OCI-LY3 (cell line): ENCODE measurements around the gene DDI1.

Experiments used
- H2AFZ ChIP-seq: fragments of 200-600, 300-600 bp; shearing (Covaris generic); 2 replicates; pipeline ENCODE4 v1.6.0; 2014; ENCODE audit warnings: antibody characterized with exemption, low read depth, low read length
- H3K27ac ChIP-seq: fragments of 200-600, 300-600 bp; sonication (generic); 2 replicates; pipeline ENCODE4 v1.5.1; 2014; ENCODE audit warnings: mild to moderate bottlenecking, low read length, moderate library complexity, mixed read lengths
- H3K27me3 ChIP-seq: fragments of 200-600, 300-600 bp; sonication (generic); 2 replicates; pipeline ENCODE4 v1.6.1; 2014; ENCODE audit warnings: low read depth, low read length, mixed read lengths
- H3K36me3 ChIP-seq: fragments of 200-600, 300-600 bp; sonication (generic); replicated peaks from 2 replicates; pipeline ENCODE3; 2014; ENCODE audit warnings: low read depth, low read length, mixed read lengths
- H3K4me1 ChIP-seq: fragments of 300-600, 200-600 bp; sonication (generic); 2 replicates; pipeline ENCODE4 v1.6.1; 2014; ENCODE audit warnings: low read length, mixed read lengths
- H3K4me2 ChIP-seq: fragments of 200-600, 300-600 bp; sonication (generic); 2 replicates; pipeline ENCODE4 v1.6.1; 2014; ENCODE audit warnings: low read length, mixed read lengths
- H3K4me3 ChIP-seq: fragments of 300-600, 200-600 bp; sonication (generic); 2 replicates; pipeline ENCODE4 v1.5.1; 2014; ENCODE audit warnings: antibody characterized with exemption, mild to moderate bottlenecking, low read length, moderate library complexity
- H3K79me2 ChIP-seq: fragments of 300-600, 200-600 bp; shearing (Covaris generic); 2 replicates; pipeline ENCODE4 v1.6.1; 2014; ENCODE audit warnings: mild to moderate bottlenecking, low read length, mixed read lengths
- H3K9ac ChIP-seq: fragments of 300-600, 200-600 bp; shearing (Covaris generic); 2 replicates; pipeline ENCODE4 v1.6.0; 2014; ENCODE audit warnings: mild to moderate bottlenecking, low read length, moderate library complexity
- H3K9me3 ChIP-seq: fragments of 200-600, 300-600 bp; shearing (Covaris generic); 2 replicates; pipeline ENCODE4 v1.6.1; 2014; ENCODE audit warnings: low read length, mixed read lengths; ENCODE audit not compliant: insufficient read depth
- H4K20me1 ChIP-seq: fragments of 200-600, 300-600 bp; sonication (generic); 2 replicates; pipeline ENCODE4 v1.6.1; 2016; ENCODE audit warnings: low read length, mixed read lengths; ENCODE audit not compliant: insufficient read depth
- CTCF ChIP-seq: fragments of 200-600, 300-600 bp; sonication (generic); IDR thresholded peaks from 2 replicates; pipeline ENCODE4 v1.5.1; 2014; ENCODE audit warnings: antibody characterized with exemption, low read length, low read depth
- EZH2phosphoT487 ChIP-seq: fragments of 200-600 bp; shearing (Covaris generic); IDR thresholded peaks from 2 replicates; pipeline ENCODE4 v1.6.1; 2018; ENCODE audit warnings: antibody characterized with exemption, mixed run types, low read depth

Gene DDI1

DNA sequence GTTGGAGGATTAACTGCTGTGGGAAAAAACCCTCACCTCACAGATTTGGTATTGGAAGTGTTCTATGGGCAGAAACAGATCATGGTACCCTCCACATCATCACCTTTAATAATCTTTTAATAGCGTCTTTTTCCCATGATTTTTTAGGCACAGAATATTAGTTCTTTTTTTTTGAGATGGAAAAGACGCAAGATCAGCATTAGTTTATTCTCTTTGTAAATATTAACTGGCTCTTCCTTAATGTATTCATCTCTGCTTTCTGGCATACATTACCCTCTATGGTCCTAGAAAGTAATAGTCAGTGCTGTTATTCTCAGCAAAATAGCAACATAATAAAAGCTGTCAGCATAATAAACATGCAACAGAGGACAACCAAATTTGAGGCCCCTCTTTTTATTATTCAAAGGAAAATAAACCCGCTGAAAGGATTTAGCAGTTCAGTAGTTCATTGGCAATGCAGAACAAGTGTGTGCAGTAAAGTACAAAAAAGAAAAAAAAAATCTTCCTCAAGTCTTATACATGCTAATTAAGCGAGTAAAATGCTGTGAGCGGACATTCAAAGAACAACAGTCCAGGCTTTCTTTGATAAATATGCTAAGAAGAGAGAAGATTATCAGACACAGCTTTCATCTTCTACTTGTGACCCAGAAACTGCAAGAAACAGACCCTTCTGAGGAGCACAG lies 37.5 kb upstream of the DDI1 start:
- H4K20me1 ChIP-seq: no peaks in the 10 kb centered on the region
- no peaks in the 10 kb centered on the region for H3K79me2 ChIP-seq
- H3K4me2 ChIP-seq: no peak overlapping the region
- no peak overlapping the region for H3K27ac ChIP-seq
- H3K9ac ChIP-seq: no peak overlapping the region
- H3K27me3 ChIP-seq: peaks cover 13% of the 10 kb centered on the region
- H3K4me1 ChIP-seq: peaks cover 23% of the 10 kb centered on the region
- no peak overlapping the region for H3K4me3 ChIP-seq
- no peaks in the 10 kb centered on the region for H3K9me3 ChIP-seq
- TF ChIP-seq CTCF: no peak
- no peak for TF ChIP-seq EZH2phosphoT487
- H2AFZ ChIP-seq: no peak overlapping the region
- peaks cover 3% of the 10 kb centered on the region for H3K36me3 ChIP-seq

DNA sequence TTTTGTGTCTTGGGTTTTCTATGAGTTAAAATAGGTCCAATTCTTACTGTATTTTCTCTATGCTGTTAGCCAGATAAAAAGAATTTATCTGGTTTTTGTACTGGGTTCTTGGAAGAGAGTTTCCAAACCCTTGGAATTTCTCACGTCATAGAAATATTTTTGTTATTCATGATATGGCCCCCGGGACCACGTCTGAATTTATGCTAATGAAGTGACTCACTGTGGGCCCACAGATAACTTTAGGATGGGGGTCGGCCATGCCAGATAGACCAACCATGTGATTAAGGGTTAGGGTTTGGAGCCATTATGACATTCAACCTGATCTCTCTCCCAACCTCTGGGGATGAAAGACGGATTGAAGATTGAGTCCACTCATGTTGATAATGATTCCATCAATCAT lies 35.6 kb upstream of the DDI1 start:
- no peak overlapping the region for H2AFZ ChIP-seq
- H3K4me3 ChIP-seq: no peak overlapping the region
- peaks cover 3% of the 10 kb centered on the region for H3K36me3 ChIP-seq
- no peak overlapping the region for H3K27ac ChIP-seq
- peaks cover 21% of the 10 kb centered on the region for H3K4me1 ChIP-seq
- no peaks in the 10 kb centered on the region for H4K20me1 ChIP-seq
- no peak overlapping the region for H3K4me2 ChIP-seq
- H3K79me2 ChIP-seq: no peaks in the 10 kb centered on the region
- TF ChIP-seq CTCF (no peak), EZH2phosphoT487 (no peak)
- no peak overlapping the region for H3K9ac ChIP-seq
- H3K27me3 ChIP-seq: peaks cover 11% of the 10 kb centered on the region; the same call in 1 of the 2 replicates
- H3K9me3 ChIP-seq: no peaks in the 10 kb centered on the region

DNA sequence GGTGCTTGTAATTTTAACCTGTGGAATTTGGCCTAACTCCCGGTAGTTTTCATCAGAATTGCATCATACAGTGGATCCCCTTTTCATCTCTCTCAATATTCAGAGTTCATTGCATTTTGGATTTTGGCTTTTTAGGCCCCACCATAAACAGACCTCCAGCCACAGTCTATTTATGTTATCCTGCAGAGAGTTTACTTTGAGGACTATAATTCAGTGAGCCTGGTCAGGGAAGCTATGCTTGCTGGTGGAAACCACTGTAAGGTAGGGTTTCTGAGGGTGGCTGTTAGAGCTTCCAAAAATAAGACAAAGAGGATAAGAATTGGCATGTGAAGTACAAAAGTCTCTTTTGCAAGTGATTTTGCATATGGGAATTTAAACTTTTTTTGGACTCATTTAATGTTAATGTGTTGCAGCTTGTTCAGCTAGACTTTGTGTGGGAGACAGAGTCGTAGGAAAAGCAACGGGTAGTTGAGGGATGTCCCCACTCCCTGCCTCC lies 34.8 kb upstream of the DDI1 start:
- Histone ChIP-seq H3K9me3 (no peaks in the 10 kb centered on the region), H4K20me1 (no peaks in the 10 kb centered on the region), H3K27me3 (0 out of 2 replicates have a peak, but pooled peaks cover 6% of the 10 kb centered on the region), H3K4me1 (peaks cover 15% of the 10 kb centered on the region), H3K36me3 (peaks cover 3% of the 10 kb centered on the region), H3K4me3 (no peak overlapping the region), H3K9ac (no peak overlapping the region), H3K4me2 (no peak overlapping the region), H2AFZ (no peak overlapping the region), H3K27ac (no peak overlapping the region), H3K79me2 (no peaks in the 10 kb centered on the region)
- TF ChIP-seq CTCF (no peak), EZH2phosphoT487 (no peak)

- TF ChIP-seq CTCF (no peak), EZH2phosphoT487 (no peak)
- H3K9me3 ChIP-seq: no peaks in the 10 kb centered on the region
- no peak overlapping the region for H3K4me2 ChIP-seq
- no peaks in the 10 kb centered on the region for H3K79me2 ChIP-seq
- H3K27ac ChIP-seq: no peak overlapping the region
- peaks cover 3% of the 10 kb centered on the region for H3K36me3 ChIP-seq
- H3K27me3 ChIP-seq: 0 out of 2 replicates have a peak, but pooled peaks cover 6% of the 10 kb centered on the region
- H3K9ac ChIP-seq: no peak overlapping the region
- H3K4me1 ChIP-seq: no peaks in the 10 kb centered on the region
- no peak overlapping the region for H3K4me3 ChIP-seq
- no peaks in the 10 kb centered on the region for H4K20me1 ChIP-seq
- H2AFZ ChIP-seq: no peak overlapping the region
Observed at GRCh38 chr11:104003491-104003890, 32.9 kb upstream of the DDI1 start.
